Ascending aorta (tissue), 2 donors: ENCODE measurements around the gene CA10. TPM values are rescaled to one million over a fixed set of nuclear protein-coding genes. Genes with fewer than 3 reads are reported as not detected.

Experiments used
- DNase-seq, 2 donors: peaks; one replicate each; pipeline ENCODE4 v3.0.0-alpha.2; 2019; ENCODE audit warnings: low spot score in 2 of 2
- H3K27ac ChIP-seq, 2 donors: fragments of 200-600 bp; sonication (generic); one replicate each; pipeline ENCODE4 v1.5.1; 2016 to 2017; ENCODE audit warnings: mild to moderate bottlenecking in 1 of 2
- H3K27me3 ChIP-seq: fragments of 200-600 bp; sonication (generic); one replicate; pipeline ENCODE4 v1.5.1; 2017
- H3K36me3 ChIP-seq, 2 donors: fragments of 200-600 bp; sonication (generic); one replicate each; pipeline ENCODE4 v1.5.1; 2016
- H3K4me1 ChIP-seq, 2 donors: fragments of 200-600 bp; sonication (generic); one replicate each; pipeline ENCODE4 v1.5.1; 2016 to 2017; ENCODE audit warnings: mild to moderate bottlenecking in 1 of 2
- H3K4me3 ChIP-seq, 2 donors: fragments of 200-600 bp; sonication (generic); one replicate each; pipeline ENCODE4 v1.5.1; 2016 to 2017; ENCODE audit warnings: mild to moderate bottlenecking in 1 of 2
- H3K9me3 ChIP-seq, 2 donors: fragments of 200-600 bp; sonication (generic); one replicate each; pipeline ENCODE4 v1.5.1; 2016
- intact Hi-C: fragments of 100-400 bp; cut with DNase I; formaldehyde crosslinking; loops from one replicate; pipeline ENCODE4 v1.15.1; 2023
- total RNA-seq: library from RNA; depleted of rRNA; stranded (reverse); fragments of >200 nt; gene quantifications from one replicate; pipeline ENCODE4 v1.1.0, GENCODE V29; 2016
- TF ChIP-seq, protein P1 (sequence below), 3 experiments: fragments of 200-600 bp in 2 of 3; fragments of 450-650 bp in 1 of 3; sonication (generic) in 2 of 3; IDR thresholded peaks; one replicate each; pipeline ENCODE4 v1.5.1; 2016 to 2019; ENCODE audit warnings: antibody characterized with exemption in 3 of 3, mild to moderate bottlenecking in 1 of 3, moderate library complexity in 1 of 3

Gene CA10
- total RNA-seq, 1 donor from 2014 or later = not detected

DNA sequence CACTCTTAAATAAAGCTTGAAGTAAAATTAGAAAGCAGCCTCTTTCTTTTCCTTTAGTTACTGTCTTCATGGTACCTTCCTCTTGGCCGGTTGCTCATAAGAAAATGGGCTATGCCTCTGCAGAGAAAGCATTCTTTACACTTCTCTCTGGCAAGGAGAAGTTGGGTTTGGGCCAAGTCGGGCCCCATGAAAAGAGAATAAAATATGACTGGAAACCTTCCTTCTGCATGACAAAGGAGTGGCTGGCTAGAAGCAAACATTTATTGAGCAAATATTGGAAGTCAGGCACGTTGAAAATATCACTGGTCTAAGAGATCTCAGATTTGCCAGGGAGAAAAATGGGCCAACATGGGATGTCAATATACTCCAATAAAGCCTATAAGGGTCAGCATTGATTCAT, 126.1 kb downstream of the CA10 start:
- intact Hi-C loops = no loop called here
- H3K4me1 ChIP-seq = no peaks in the 10 kb centered on the region
- no peak for DNase-seq

GRCh38 chr17:52030052-52030451, 128.5 kb downstream of the CA10 start:
- no peaks in the 10 kb centered on the region for H3K36me3 ChIP-seq
- TF ChIP-seq, protein P1, sequence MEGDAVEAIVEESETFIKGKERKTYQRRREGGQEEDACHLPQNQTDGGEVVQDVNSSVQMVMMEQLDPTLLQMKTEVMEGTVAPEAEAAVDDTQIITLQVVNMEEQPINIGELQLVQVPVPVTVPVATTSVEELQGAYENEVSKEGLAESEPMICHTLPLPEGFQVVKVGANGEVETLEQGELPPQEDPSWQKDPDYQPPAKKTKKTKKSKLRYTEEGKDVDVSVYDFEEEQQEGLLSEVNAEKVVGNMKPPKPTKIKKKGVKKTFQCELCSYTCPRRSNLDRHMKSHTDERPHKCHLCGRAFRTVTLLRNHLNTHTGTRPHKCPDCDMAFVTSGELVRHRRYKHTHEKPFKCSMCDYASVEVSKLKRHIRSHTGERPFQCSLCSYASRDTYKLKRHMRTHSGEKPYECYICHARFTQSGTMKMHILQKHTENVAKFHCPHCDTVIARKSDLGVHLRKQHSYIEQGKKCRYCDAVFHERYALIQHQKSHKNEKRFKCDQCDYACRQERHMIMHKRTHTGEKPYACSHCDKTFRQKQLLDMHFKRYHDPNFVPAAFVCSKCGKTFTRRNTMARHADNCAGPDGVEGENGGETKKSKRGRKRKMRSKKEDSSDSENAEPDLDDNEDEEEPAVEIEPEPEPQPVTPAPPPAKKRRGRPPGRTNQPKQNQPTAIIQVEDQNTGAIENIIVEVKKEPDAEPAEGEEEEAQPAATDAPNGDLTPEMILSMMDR (IDR thresholded peaks at IDR 0.05) = no peak
- no peak for DNase-seq
- no peaks in the 10 kb centered on the region for H3K4me1 ChIP-seq
- no peaks in the 10 kb centered on the region for H3K9me3 ChIP-seq
- no peaks in the 10 kb centered on the region for H3K27me3 ChIP-seq
- intact Hi-C loops = no loop called here
- H3K27ac ChIP-seq = no peak overlapping the region
- H3K4me3 ChIP-seq = no peak overlapping the region

More for the DNA sequence above, 126.1 kb downstream of the CA10 start:
- no peaks in the 10 kb centered on the region for H3K36me3 ChIP-seq
- no peak overlapping the region for H3K4me3 ChIP-seq
- H3K27me3 ChIP-seq = no peaks in the 10 kb centered on the region
- H3K27ac ChIP-seq = no peak overlapping the region
- TF ChIP-seq, protein P1 (IDR thresholded peaks at IDR 0.05) = no peak
- H3K9me3 ChIP-seq = no peaks in the 10 kb centered on the region

GRCh38 chr17:52027620-52028295, 130.8 kb downstream of the CA10 start:
- no peaks in the 10 kb centered on the region for H3K4me1 ChIP-seq
- TF ChIP-seq, protein P1 (IDR thresholded peaks at IDR 0.05) = no peak
- H3K4me3 ChIP-seq = no peak overlapping the region
- no peak overlapping the region for H3K27ac ChIP-seq
- H3K36me3 ChIP-seq = no peaks in the 10 kb centered on the region
- intact Hi-C loops = no loop called here
- H3K9me3 ChIP-seq = no peaks in the 10 kb centered on the region
- no peak for DNase-seq
- H3K27me3 ChIP-seq = no peaks in the 10 kb centered on the region

DNA sequence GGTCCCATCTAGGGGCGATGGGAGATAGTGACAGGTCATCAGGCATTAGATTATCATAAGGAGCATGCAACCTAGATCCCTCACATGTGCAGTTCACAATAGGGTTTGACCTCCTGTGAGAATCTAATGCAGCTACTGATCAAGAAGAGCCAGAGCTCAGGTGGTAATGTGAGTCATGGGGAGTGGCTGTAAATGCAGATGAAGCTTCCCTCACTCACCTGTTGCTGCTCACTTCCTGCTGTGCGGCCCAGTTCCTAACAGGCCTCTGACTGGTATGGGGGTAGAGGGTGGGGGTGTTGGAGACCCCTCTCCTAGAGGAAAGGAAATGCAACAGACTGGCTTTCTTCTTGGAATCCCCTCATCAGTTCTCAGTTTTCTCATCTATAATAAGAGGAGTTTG, 131.4 kb downstream of the CA10 start:
- no peaks in the 10 kb centered on the region for H3K4me1 ChIP-seq
- H3K27ac ChIP-seq = no peak overlapping the region
- H3K9me3 ChIP-seq = no peaks in the 10 kb centered on the region
- no peaks in the 10 kb centered on the region for H3K36me3 ChIP-seq
- intact Hi-C loops = no loop called here
- H3K27me3 ChIP-seq = no peaks in the 10 kb centered on the region
- TF ChIP-seq, protein P1 (IDR thresholded peaks at IDR 0.05) = no peak
- DNase-seq = no peak
- no peak overlapping the region for H3K4me3 ChIP-seq

DNA sequence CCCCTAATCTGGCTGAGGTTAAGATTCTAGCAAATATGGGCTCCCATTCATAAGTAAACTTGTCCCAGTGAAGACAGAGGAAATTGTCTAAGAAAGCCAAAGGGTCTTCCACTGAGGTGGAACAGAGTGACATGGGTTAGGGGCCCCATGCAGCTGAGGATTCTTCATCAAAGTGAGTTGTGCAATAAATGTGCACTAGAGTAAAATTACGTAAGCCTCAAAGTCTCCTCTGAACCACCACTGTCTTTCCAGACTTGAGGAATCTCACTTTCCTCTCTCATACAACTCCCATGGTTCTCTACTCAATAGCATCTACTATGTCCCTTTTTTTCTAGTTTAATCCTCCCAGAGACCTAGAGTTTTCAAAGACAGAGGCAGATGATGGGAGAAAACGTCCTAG, 132.4 kb downstream of the CA10 start:
- TF ChIP-seq, protein P1 (IDR thresholded peaks at IDR 0.05) = no peak
- Histone ChIP-seq H3K27me3 (no peaks in the 10 kb centered on the region), H3K9me3 (no peaks in the 10 kb centered on the region), H3K27ac (no peak overlapping the region), H3K4me1 (no peaks in the 10 kb centered on the region), H3K36me3 (no peaks in the 10 kb centered on the region), H3K4me3 (no peak overlapping the region)
- intact Hi-C loops = no loop called here
- DNase-seq = no peak

DNA sequence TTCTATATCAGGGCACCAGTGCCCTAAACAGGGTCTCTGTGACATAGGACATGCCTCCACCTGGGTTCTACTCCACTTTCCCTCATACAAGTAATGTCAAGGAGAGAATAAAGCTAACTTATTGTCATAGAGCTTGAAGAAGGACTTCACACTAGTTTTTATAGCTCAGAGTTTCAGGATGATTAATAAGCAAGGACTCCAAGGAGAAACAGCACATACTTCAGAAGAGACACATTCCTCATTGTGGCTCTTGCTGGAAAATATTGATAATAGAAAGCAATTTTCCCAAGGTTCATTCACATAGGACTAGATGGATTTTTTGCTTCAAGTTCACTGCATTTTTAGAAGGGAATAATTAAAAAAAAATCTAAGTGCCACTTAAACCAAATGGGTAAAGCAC, 133.3 kb downstream of the CA10 start:
- H3K9me3 ChIP-seq = no peaks in the 10 kb centered on the region
- H3K4me1 ChIP-seq = no peaks in the 10 kb centered on the region
- DNase-seq = no peak
- no peak overlapping the region for H3K4me3 ChIP-seq
- no peak overlapping the region for H3K27ac ChIP-seq
- no peaks in the 10 kb centered on the region for H3K27me3 ChIP-seq
- intact Hi-C loops = no loop called here
- TF ChIP-seq, protein P1 (IDR thresholded peaks at IDR 0.05) = no peak
- no peaks in the 10 kb centered on the region for H3K36me3 ChIP-seq
